Fibroblast of mammary gland (primary cell): ENCODE measurements around the gene ERBB2.
"Not testable (repeated sequence)": the region's sequence is repeated elsewhere in the genome, so short reads cannot be mapped to it uniquely, and the experiment has no call there.

Experiments used
- DNase-seq: peaks from one replicate; pipeline ENCODE4 v3.0.0-alpha.2; 2010; ENCODE audit warnings: low read depth
- H3K4me3 ChIP-seq: 2 replicates; pipeline ENCODE4 v1.5.1; 2011; ENCODE audit warnings: low read depth, mild to moderate bottlenecking, low read length, moderate library complexity; ENCODE audit not compliant: control insufficient read depth
- CTCF ChIP-seq: conservative IDR thresholded peaks from 2 replicates; pipeline ENCODE4 v1.5.1; 2011; ENCODE audit warnings: low read depth, low read length, inconsistent platforms; ENCODE audit not compliant: control insufficient read depth, insufficient read depth

Gene ERBB2

GRCh38 chr17:39746145-39746461 is 46.2 kb downstream of the ERBB2 start:
- no peak for DNase-seq
- no peak for TF ChIP-seq CTCF
- H3K4me3 ChIP-seq: no peak overlapping the region

GRCh38 chr17:39747745-39748144 is 47.9 kb downstream of the ERBB2 start:
- no peak for TF ChIP-seq CTCF
- H3K4me3 ChIP-seq: no peak overlapping the region
- no peak for DNase-seq

- not testable (repeated sequence) for H3K4me3 ChIP-seq, DNase-seq
These were observed 48.7 kb downstream of the ERBB2 start for GRCh38 chr17:39748444-39749034.

- H3K4me3 ChIP-seq: no peak overlapping the region
- TF ChIP-seq CTCF: no peak
- DNase-seq: no peak
These were observed 50.5 kb downstream of the ERBB2 start for GRCh38 chr17:39750131-39751015.

- TF ChIP-seq CTCF: no peak
- H3K4me3 ChIP-seq: no peak overlapping the region
- DNase-seq: no peak
These were observed 51.2 kb downstream of the ERBB2 start for GRCh38 chr17:39751016-39751543.

GRCh38 chr17:39751637-39752036 is 51.8 kb downstream of the ERBB2 start:
- no peak for TF ChIP-seq CTCF
- no peak overlapping the region for H3K4me3 ChIP-seq
- DNase-seq: no peak

GRCh38 chr17:39752241-39752881 is 52.5 kb downstream of the ERBB2 start:
- H3K4me3 ChIP-seq: no peak overlapping the region
- DNase-seq: no peak
- TF ChIP-seq CTCF: no peak
